PFSK-1 (cell line): ENCODE results near the gene CLIC6.

Experiments used
- FOXP2 ChIP-seq: optimal IDR thresholded peaks from 2 replicates; pipeline ENCODE3; 2011; ENCODE audit warnings: borderline replicate concordance, control low read depth, inconsistent platforms; ENCODE audit not compliant: insufficient read depth; ENCODE audit errors: extremely low read length, extremely low read depth
- POLR2AphosphoS5 ChIP-seq: IDR thresholded peaks from 2 replicates; pipeline ENCODE4 v1.6.1; 2012; ENCODE audit warnings: low read depth, mild to moderate bottlenecking, control low read depth, low read length, moderate library complexity
- REST ChIP-seq, 2 experiments: IDR thresholded peaks; 2 replicates each; pipeline versions ENCODE4 v1.6.1 to v1.8.0; 2011 to 2012; ENCODE audit warnings: low read depth in 2 of 2, low read length in 2 of 2, control low read depth in 1 of 2, inconsistent platforms in 1 of 2, mild to moderate bottlenecking in 1 of 2, moderate library complexity in 1 of 2; ENCODE audit not compliant: insufficient read depth in 1 of 2
- SIN3A ChIP-seq: IDR thresholded peaks from 2 replicates; pipeline ENCODE4 v1.6.1; 2012; ENCODE audit warnings: mild to moderate bottlenecking, low read length, moderate library complexity, borderline replicate concordance; ENCODE audit not compliant: insufficient read depth
- TAF1 ChIP-seq: IDR thresholded peaks from 2 replicates; pipeline ENCODE4 v1.6.1; 2012; ENCODE audit warnings: low read length, control low read depth, borderline replicate concordance; ENCODE audit not compliant: insufficient read depth

The CLIC6 gene

GRCh38 chr21:34737115-34737514 is 68.3 kb downstream of the CLIC6 start:
- TF ChIP-seq TAF1 (no peak), SIN3A (no peak), POLR2AphosphoS5 (no peak), REST (IDR thresholded peaks at IDR 0.05; ENCODE audit: insufficient read depth in 1 of 2, low read depth in 2 of 2, low read length in 2 of 2) (no peak), FOXP2 (no peak)

GRCh38 chr21:34740198-34740597 is 71.4 kb downstream of the CLIC6 start:
- TF ChIP-seq REST (IDR thresholded peaks at IDR 0.05; ENCODE audit: insufficient read depth in 1 of 2, low read depth in 2 of 2, low read length in 2 of 2) (no peak), SIN3A (no peak), TAF1 (no peak), POLR2AphosphoS5 (no peak), FOXP2 (no peak)

- TF ChIP-seq SIN3A: no peak
- TF ChIP-seq REST (IDR thresholded peaks at IDR 0.05; ENCODE audit: insufficient read depth in 1 of 2, low read depth in 2 of 2, low read length in 2 of 2): no peak
- TF ChIP-seq FOXP2: no peak
- no peak for TF ChIP-seq POLR2AphosphoS5
- no peak for TF ChIP-seq TAF1
These were observed 74.5 kb downstream of the CLIC6 start for GRCh38 chr21:34743285-34743684.

GRCh38 chr21:34743831-34744230 is 75.0 kb downstream of the CLIC6 start:
- no peak for TF ChIP-seq SIN3A
- no peak for TF ChIP-seq TAF1
- TF ChIP-seq FOXP2: no peak

GRCh38 chr21:34744801-34745200 is 76.0 kb downstream of the CLIC6 start:
- TF ChIP-seq POLR2AphosphoS5 (no peak), FOXP2 (no peak), TAF1 (no peak), SIN3A (no peak), REST (IDR thresholded peaks at IDR 0.05; ENCODE audit: insufficient read depth in 1 of 2, low read depth in 2 of 2, low read length in 2 of 2) (no peak)
